Lung (tissue), 12 donors: ENCODE measurements around the gene VDAC1. TPM values are rescaled to one million over a fixed set of nuclear protein-coding genes. Genes with fewer than 3 reads are reported as not detected.

Source experiments
- ATAC-seq: fragments of 200-7000 bp; cut with Tn5 transposase; one replicate; pipeline ENCODE4 v1.9.1; 2020; ENCODE audit warnings: moderate number of reproducible peaks; ENCODE audit not compliant: insufficient read depth, low FRiP score
- DNase-seq, 3 donors: peaks; one replicate each; pipeline ENCODE4 v3.0.0-alpha.2; 2013 to 2017
- H3K27ac ChIP-seq, 2 donors: one replicate each; pipeline ENCODE4 v1.5.1; 2013; ENCODE audit warnings: mild to moderate bottlenecking in 2 of 2, moderate library complexity in 2 of 2, control low read depth in 1 of 2, inconsistent platforms in 1 of 2, low read depth in 1 of 2, low read length in 1 of 2
- H3K27me3 ChIP-seq, 3 donors: one replicate each; pipeline ENCODE4 v1.5.1; 2013; ENCODE audit warnings: low read length in 2 of 3; ENCODE audit not compliant: control insufficient read depth in 3 of 3, insufficient read depth in 3 of 3
- H3K36me3 ChIP-seq, 4 donors: one replicate each; pipeline ENCODE4 v1.5.1; 2013; ENCODE audit warnings: low read length in 4 of 4, mild to moderate bottlenecking in 1 of 4, moderate library complexity in 1 of 4; ENCODE audit not compliant: control insufficient read depth in 4 of 4, insufficient read depth in 4 of 4
- H3K4me1 ChIP-seq, 5 donors: one replicate each; pipeline ENCODE4 v1.5.1; 2013; ENCODE audit warnings: low read length in 5 of 5, mild to moderate bottlenecking in 2 of 5, moderate library complexity in 1 of 5; ENCODE audit not compliant: control insufficient read depth in 5 of 5, insufficient read depth in 5 of 5
- H3K4me3 ChIP-seq: one replicate; pipeline ENCODE4 v1.5.1; 2013; ENCODE audit warnings: mild to moderate bottlenecking, control low read depth, moderate library complexity
- H3K9ac ChIP-seq, 2 donors: one replicate each; pipeline ENCODE4 v1.5.1; 2013; ENCODE audit warnings: low read length in 2 of 2, control low read depth in 1 of 2; ENCODE audit not compliant: insufficient read depth in 1 of 2
- H3K9me3 ChIP-seq, 4 donors: one replicate each; pipeline ENCODE4 v1.5.1; 2013; ENCODE audit warnings: low read length in 3 of 4, mild to moderate bottlenecking in 1 of 4, moderate library complexity in 1 of 4; ENCODE audit not compliant: control insufficient read depth in 4 of 4, insufficient read depth in 3 of 4
- CTCF ChIP-seq: IDR thresholded peaks from 2 replicates; pipeline ENCODE4 v1.5.1; 2012; ENCODE audit warnings: mild to moderate bottlenecking; ENCODE audit errors: control extremely low read depth, extremely low read depth
- WGBS, 2 donors: extraction: QIAGEN DNeasy Blood & Tissue Kit; methylation state at CpG; one replicate each; pipeline ENCODE4 v1.1.7; 2013; 5-methylcytosine and 5-hydroxymethylcytosine counted together
- polyA plus RNA-seq, 2 donors: library from polyadenylated mRNA; stranded (reverse); fragments of 200-250 nt; gene quantifications; one replicate each; pipeline ENCODE4 v1.2.1, GENCODE V29; 2013
- total RNA-seq, 2 donors: library from RNA; depleted of rRNA in 1 of 2; stranded (reverse); fragments of >200 nt in 1 of 2; gene quantifications; one replicate each; pipeline ENCODE4 v1.2.1, GENCODE V29; 2014 to 2021
- donor health status: control.
- donor health status: control.
- donor health status: Bipolar disorder and iron deficiency.
- donor health status: healthy.
- donor health status: DM: yes; HTN: yes; CAD: no.

Gene VDAC1
- total and polyA plus RNA-seq, 4 donors, result 107 to 136 (median 120) TPM

DNA sequence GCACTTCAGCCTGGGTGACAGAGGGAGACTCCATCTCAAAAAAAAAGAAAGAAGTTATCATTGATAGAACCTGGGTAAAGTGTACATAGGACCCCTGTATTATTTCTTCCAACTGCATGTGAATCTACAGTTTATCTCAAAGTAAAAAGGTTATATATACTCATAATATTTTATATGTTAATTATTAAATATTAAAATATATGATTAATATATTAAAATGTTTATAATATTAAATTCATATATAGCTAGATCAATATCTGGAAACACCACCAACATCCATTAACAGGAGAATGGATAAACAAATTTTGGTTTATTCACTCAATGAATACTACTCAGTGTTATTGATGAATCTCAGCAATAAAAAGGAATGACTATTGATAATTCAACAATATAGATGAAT lies 56.1 kb downstream of the VDAC1 start:
- no peak for ATAC-seq

GRCh38 chr5:133947431-133947841 lies 57.3 kb downstream of the VDAC1 start:
- Histone ChIP-seq H3K36me3 (no peaks in the 10 kb centered on the region), H3K27ac (no peak overlapping the region), H3K4me3 (no peak overlapping the region), H3K9ac (no peak overlapping the region), H3K9me3 (no peaks in the 10 kb centered on the region), H3K4me1 (peaks cover 0 to 9% (median 5%) of the 10 kb centered on the region in 5 donors), H3K27me3 (no peaks in the 10 kb centered on the region)
- DNase-seq (peak; percentile 59 to 85 (median 69)), ATAC-seq (no peak)
- no peak for TF ChIP-seq CTCF
- 77 to 79% methylated on average over 5 of the region's 5 CpGs for WGBS, 2 donors

More for the DNA sequence above, 56.1 kb downstream of the VDAC1 start:
- no peak overlapping the region for H3K27ac ChIP-seq
- TF ChIP-seq CTCF, result no peak
- no peaks in the 10 kb centered on the region for H3K27me3 ChIP-seq
- H3K9me3 ChIP-seq, result no peaks in the 10 kb centered on the region
- DNase-seq, result no peak
- peaks cover 0 to 4% (median 0%) of the 10 kb centered on the region in 4 donors for H3K36me3 ChIP-seq
- no peak overlapping the region for H3K4me3 ChIP-seq
- H3K4me1 ChIP-seq, result peaks cover 0 to 9% (median 5%) of the 10 kb centered on the region in 5 donors
- H3K9ac ChIP-seq, result no peak overlapping the region

DNA sequence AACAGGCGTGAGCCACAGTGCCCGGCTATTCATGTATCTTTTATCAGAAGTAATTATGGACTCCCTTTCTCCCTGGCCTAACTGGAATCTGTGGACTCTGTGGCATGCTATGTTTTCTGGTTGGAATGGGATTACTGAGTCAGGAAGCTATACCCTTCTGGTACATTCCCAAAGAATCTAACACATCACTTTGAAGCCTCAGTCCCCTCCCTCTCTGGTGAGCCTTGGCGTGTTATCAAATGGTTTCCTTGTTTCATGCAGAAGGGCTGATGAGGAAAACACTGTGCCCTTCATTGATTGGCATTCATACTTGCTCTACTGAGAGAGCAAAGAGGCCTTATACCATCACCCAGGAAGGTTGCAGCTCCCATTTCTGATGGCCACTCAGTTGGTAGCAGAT lies 59.2 kb downstream of the VDAC1 start:
- H3K27ac ChIP-seq, result no peak overlapping the region
- no peak overlapping the region for H3K9ac ChIP-seq
- no peaks in the 10 kb centered on the region for H3K9me3 ChIP-seq
- ATAC-seq (no peak), DNase-seq (no peak)
- no peaks in the 10 kb centered on the region for H3K36me3 ChIP-seq
- H3K4me3 ChIP-seq, result no peak overlapping the region
- 91 to 95% methylated on average over 3 of the region's 3 CpGs for WGBS, 2 donors
- TF ChIP-seq CTCF, result no peak
- peaks cover 0 to 6% (median 4%) of the 10 kb centered on the region in 5 donors for H3K4me1 ChIP-seq
- no peaks in the 10 kb centered on the region for H3K27me3 ChIP-seq
